ENCODE data around the gene PER1. TPM values are rescaled to one million over a fixed set of nuclear protein-coding genes. Genes with fewer than 3 reads are reported as not detected.

PER1 gene
- total and polyA plus RNA-seq, 9 of the 15 experiments (the other 6 are each of a cell fraction or from before 2014, with no cell fraction given): 0.13 to 26.0 (median 3.4) TPM

GRCh38 chr17:8120520-8121406 lies 31.4 kb downstream of the PER1 start (continued):
- TF ChIP-seq KLF10 (CRISPR knock-in tag; IDR thresholded peaks at IDR 0.05) (no peak), GTF2E2 (tag; IDR thresholded peaks at IDR 0.05) (no peak), BCLAF1 (IDR thresholded peaks at IDR 0.05; ENCODE audit: borderline replicate concordance in 1 of 2, control insufficient read depth in 1 of 2, low read depth in 2 of 2, low read length in 1 of 2) (no peak), GTF3C2 (IDR thresholded peaks at IDR 0.05; ENCODE audit: borderline replicate concordance, extremely low read depth, insufficient read length) (peak; percentile 86), EZH2 (IDR thresholded peaks at IDR 0.05; ENCODE audit: borderline replicate concordance, low read depth, low read length) (no peak), POLR2G (IDR thresholded peaks at IDR 0.05; ENCODE audit: low read depth, low read length) (peak; percentile 71), ZHX1 (conservative IDR thresholded peaks at IDR 0.05; ENCODE audit: low read length) (0 out of 2 replicates have a peak, but pooled peaks have one; percentile 8), HNRNPLL (IDR thresholded peaks at IDR 0.05; ENCODE audit: low read depth, low read length, poor library complexity, severe bottlenecking) (peak; percentile 9), ZBTB5 (IDR thresholded peaks at IDR 0.05) (peak; percentile 73), FOXK1 (CRISPR knock-in tag; IDR thresholded peaks at IDR 0.05; ENCODE audit: borderline replicate concordance) (no peak), POLR3G (IDR thresholded peaks at IDR 0.05; ENCODE audit: extremely low read depth, insufficient read length, insufficient replicate concordance) (peak; percentile 23), ZEB2 (IDR thresholded peaks at IDR 0.05) (0 out of 2 replicates have a peak, but pooled peaks have one; percentile 42), ERF (CRISPR knock-in tag; IDR thresholded peaks at IDR 0.05) (no peak), MCM2 (IDR thresholded peaks at IDR 0.05; ENCODE audit: low read depth) (peak; percentile 47; the same call in 1 of the 2 replicates), ZNF778 (CRISPR knock-in tag; IDR thresholded peaks at IDR 0.05) (no peak)

Measured in K562 (cell line).